IMR-90 (cell line): ENCODE results near the gene ELMO1.

Source experiments
- CEBPB ChIP-seq: IDR thresholded peaks from 2 replicates; pipeline ENCODE4 v1.6.1; 2012; ENCODE audit warnings: low read depth, low read length, improper control_type of control experiment
- ELK1 ChIP-seq: fragments of 150-350 bp; IDR thresholded peaks from 2 replicates; pipeline ENCODE4 v1.6.1; 2016; ENCODE audit warnings: low read depth, mild to moderate bottlenecking, low read length, moderate library complexity, borderline replicate concordance
- MXI1 ChIP-seq: IDR thresholded peaks from 2 replicates; pipeline ENCODE4 v1.6.1; 2012; ENCODE audit warnings: low read depth, mild to moderate bottlenecking, low read length, moderate library complexity, borderline replicate concordance
- POLR2A ChIP-seq: IDR thresholded peaks from 2 replicates; pipeline ENCODE4 v1.6.1; 2012; ENCODE audit warnings: mild to moderate bottlenecking, low read depth, low read length
- RCOR1 ChIP-seq: IDR thresholded peaks from 2 replicates; pipeline ENCODE4 v1.6.1; 2012; ENCODE audit warnings: mild to moderate bottlenecking, low read length, improper control_type of control experiment; ENCODE audit not compliant: insufficient replicate concordance
- SMC3 ChIP-seq: fragments of 150-350 bp; IDR thresholded peaks from 2 replicates; pipeline ENCODE4 v1.6.1; 2016; ENCODE audit warnings: low read depth, mild to moderate bottlenecking, antibody characterized with exemption, low read length, moderate library complexity
- TF ChIP-seq, protein P1 (sequence below): conservative IDR thresholded peaks from 2 replicates; pipeline ENCODE4 v1.5.1; 2012; ENCODE audit warnings: mild to moderate bottlenecking, low read depth, low read length, improper control_type of control experiment

- no peak for TF ChIP-seq MXI1
- TF ChIP-seq, protein P1, sequence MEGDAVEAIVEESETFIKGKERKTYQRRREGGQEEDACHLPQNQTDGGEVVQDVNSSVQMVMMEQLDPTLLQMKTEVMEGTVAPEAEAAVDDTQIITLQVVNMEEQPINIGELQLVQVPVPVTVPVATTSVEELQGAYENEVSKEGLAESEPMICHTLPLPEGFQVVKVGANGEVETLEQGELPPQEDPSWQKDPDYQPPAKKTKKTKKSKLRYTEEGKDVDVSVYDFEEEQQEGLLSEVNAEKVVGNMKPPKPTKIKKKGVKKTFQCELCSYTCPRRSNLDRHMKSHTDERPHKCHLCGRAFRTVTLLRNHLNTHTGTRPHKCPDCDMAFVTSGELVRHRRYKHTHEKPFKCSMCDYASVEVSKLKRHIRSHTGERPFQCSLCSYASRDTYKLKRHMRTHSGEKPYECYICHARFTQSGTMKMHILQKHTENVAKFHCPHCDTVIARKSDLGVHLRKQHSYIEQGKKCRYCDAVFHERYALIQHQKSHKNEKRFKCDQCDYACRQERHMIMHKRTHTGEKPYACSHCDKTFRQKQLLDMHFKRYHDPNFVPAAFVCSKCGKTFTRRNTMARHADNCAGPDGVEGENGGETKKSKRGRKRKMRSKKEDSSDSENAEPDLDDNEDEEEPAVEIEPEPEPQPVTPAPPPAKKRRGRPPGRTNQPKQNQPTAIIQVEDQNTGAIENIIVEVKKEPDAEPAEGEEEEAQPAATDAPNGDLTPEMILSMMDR = no peak
- TF ChIP-seq POLR2A = no peak
- no peak for TF ChIP-seq CEBPB
- TF ChIP-seq ELK1 = no peak
- TF ChIP-seq SMC3 = no peak
- no peak for TF ChIP-seq RCOR1
Measured at GRCh38 chr7:37342176-37342687, 106.4 kb downstream of the ELMO1 start.
